Spleen (tissue), 7 donors: ENCODE measurements around the gene SLC35B4.

Experiments used
- CTCF ChIP-seq, 11 experiments: fragments of 200-600 bp in 7 of 11; fragments of 450-650 bp in 4 of 11; sonication (generic) in 4 of 11; IDR thresholded peaks in 8 of 11; conservative IDR thresholded peaks in 3 of 11; 1 replicate in 7 of 11; 2 replicates in 4 of 11; pipeline versions ENCODE4 v1.4.0 to v1.8.0; 2016 to 2021; ENCODE audit warnings: antibody characterized with exemption in 11 of 11, inconsistent platforms in 4 of 11, mild to moderate bottlenecking in 1 of 11
- POLR2A ChIP-seq, 3 donors: fragments of 450-650 bp; IDR thresholded peaks; one replicate each; pipeline ENCODE4 v1.5.1; 2017; ENCODE audit warnings: antibody characterized with exemption in 3 of 3, mild to moderate bottlenecking in 1 of 3
- POLR2AphosphoS5 ChIP-seq, 3 donors: sonication (generic); formaldehyde crosslinking; IDR thresholded peaks; one replicate each; pipeline ENCODE4 v1.5.1; 2017; ENCODE audit warnings: antibody characterized with exemption in 3 of 3
- donor health status: DM: no; HTN: no; CAD: no; lungs with moderate emphysema.
- donor health status: DM: no; HTN: no; CAD: no.
- donor health status: DM: no; HTN: no; CAD: no.

- TF ChIP-seq CTCF (IDR thresholded peaks at IDR 0.05 in 8 of 11, conservative IDR thresholded peaks at IDR 0.05 in 3 of 11) (no peak), POLR2AphosphoS5 (IDR thresholded peaks at IDR 0.05) (no peak), POLR2A (IDR thresholded peaks at IDR 0.05) (no peak)
Measured at GRCh38 chr7:134334408-134334807, 17.7 kb upstream of the SLC35B4 start.
